D721Med (cell line): ENCODE data around the gene SIDT1.

Source experiments
- DNase-seq: peaks from one replicate; pipeline ENCODE4 v3.0.0; 2011; ENCODE audit warnings: low spot score; ENCODE audit not compliant: insufficient read length
- FAIRE-seq: peaks from 2 replicates; lab custom pipeline; 2011; peaks lifted over from hg19 to GRCh38; lab: Jason Lieb, UNC
- CTCF ChIP-seq: IDR thresholded peaks from 2 replicates; pipeline ENCODE4 v1.5.1; 2012; ENCODE audit warnings: mild to moderate bottlenecking, control low read depth; ENCODE audit not compliant: insufficient read depth; ENCODE audit errors: missing control alignments

Gene SIDT1

GRCh38 chr3:113602836-113603235 is 70.5 kb downstream of the SIDT1 start:
- FAIRE-seq (no peak), DNase-seq (no peak)
- no peak for TF ChIP-seq CTCF

DNA sequence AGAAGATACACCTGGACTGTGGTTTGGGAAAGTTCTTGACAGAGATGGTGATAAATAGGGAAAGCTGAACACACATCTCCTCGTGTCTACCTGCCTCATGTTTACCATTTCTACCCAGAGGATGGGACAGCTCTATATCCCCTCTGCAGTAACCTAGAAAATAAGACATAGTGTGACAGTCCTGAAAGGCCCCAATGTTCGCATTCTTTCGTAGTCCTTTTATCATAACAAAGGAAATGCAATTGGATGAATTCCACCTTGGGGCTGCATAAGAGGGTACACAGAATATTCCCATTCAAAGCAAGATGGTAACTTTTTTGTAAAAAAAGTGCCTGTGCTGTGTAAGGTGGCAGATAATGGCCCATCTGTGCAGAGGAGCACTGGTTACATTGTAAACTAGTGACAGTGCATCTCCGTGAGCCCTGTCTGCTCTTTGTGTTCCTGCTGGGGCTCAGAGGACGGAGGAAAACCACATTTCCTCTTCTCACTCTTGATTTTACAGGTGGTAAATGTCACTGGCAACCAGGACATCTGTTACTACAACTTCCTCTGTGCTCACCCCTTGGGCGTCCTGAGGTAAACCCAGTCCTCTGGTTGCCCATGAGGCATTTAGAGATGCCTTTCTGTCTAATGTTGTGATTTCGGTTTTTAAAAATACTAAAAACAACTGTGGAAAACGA is 74.3 kb downstream of the SIDT1 start:
- no peak for TF ChIP-seq CTCF
- FAIRE-seq (no peak), DNase-seq (no peak)

- no peak for DNase-seq
- no peak for FAIRE-seq
Measured at GRCh38 chr3:113607219-113607596, 74.9 kb downstream of the SIDT1 start.

GRCh38 chr3:113614402-113614801 is 82.0 kb downstream of the SIDT1 start:
- FAIRE-seq (no peak), DNase-seq (no peak)
- no peak for TF ChIP-seq CTCF

More at GRCh38 chr3:113607219-113607596, 74.9 kb downstream of the SIDT1 start:
- no peak for TF ChIP-seq CTCF

DNA sequence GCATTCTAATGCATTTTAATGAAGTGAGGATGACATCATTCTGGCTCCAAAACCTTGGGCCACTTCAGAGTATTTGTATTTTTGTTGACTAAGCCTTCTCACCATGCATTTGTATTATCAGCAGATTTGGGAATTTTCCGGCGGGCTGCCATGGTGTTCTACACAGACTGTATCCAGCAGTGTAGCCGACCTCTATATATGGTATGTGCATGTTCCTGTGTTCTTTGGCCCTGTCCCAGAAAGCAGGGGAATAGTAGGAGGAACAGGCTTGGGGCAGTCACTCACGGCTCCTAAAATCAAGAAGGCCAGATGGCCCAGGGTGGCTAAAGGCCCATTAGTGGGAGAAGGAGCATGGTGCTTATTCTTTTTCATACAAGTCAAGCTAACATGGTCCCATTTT is 83.6 kb downstream of the SIDT1 start:
- FAIRE-seq (no peak), DNase-seq (no peak)
- TF ChIP-seq CTCF = no peak

DNA sequence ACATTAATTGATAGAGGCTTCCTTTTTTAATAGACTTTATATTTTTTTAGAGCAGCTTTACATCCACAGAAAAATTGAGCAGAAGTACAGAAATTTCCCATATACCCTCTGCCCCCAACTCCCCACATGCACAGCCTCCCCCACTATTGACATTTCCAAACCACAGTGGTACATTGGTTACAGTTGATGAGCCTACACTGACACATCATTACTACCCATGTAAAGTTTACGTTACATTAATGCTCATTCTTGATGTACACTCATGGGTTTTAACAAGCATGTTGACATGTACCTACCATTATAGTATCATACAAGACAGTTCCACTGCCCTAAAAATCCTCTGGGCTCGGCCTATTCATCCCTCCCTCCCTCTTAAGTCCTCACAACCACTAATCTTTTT is 85.4 kb downstream of the SIDT1 start:
- no peak for TF ChIP-seq CTCF
- DNase-seq (no peak), FAIRE-seq (no peak)

DNA sequence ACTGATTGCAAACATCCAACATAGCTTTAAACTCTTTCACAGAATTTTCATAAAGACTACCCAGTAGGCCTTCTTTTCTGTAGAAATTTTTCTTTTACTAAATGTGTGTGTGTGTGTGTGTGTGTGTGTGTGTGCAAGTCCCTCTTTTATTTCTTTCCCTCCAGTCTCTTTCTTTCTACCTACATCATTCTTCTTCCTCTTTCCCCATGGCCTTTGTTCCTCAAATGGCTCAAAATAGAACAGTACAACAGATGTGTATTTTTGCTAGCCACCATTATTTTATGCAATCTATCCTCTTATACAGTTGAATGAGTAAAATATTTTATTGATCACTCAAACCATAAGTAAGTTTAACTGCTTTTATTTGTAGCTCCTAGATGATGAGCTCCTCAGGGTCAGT is 87.7 kb downstream of the SIDT1 start:
- TF ChIP-seq CTCF = no peak
- FAIRE-seq = no peak

More for the DNA sequence above, 87.7 kb downstream of the SIDT1 start:
- DNase-seq = no peak
